DOHH2 (cell line): ENCODE measurements around the gene CCDC30.

ENCODE experiments used
- H3F3A ChIP-seq: fragments of 200-600 bp; sonication (generic), shearing (Covaris generic); 2 replicates; pipeline ENCODE4 v1.6.0; 2016; ENCODE audit warnings: antibody characterized with exemption, mild to moderate bottlenecking; ENCODE audit not compliant: control insufficient read depth, insufficient read depth
- H3K27ac ChIP-seq: fragments of 200-600 bp; sonication (generic); 2 replicates; pipeline ENCODE4 v1.5.1; 2014; ENCODE audit warnings: low read depth, mild to moderate bottlenecking, low read length, moderate library complexity
- H3K27me3 ChIP-seq: fragments of 200-600 bp; sonication (generic); 2 replicates; pipeline ENCODE4 v1.6.1; 2014; ENCODE audit warnings: mild to moderate bottlenecking, low read length, mixed read lengths; ENCODE audit not compliant: control insufficient read depth
- H3K36me3 ChIP-seq: fragments of 200-600 bp; sonication (generic); 2 replicates; pipeline ENCODE4 v1.6.1; 2014; ENCODE audit warnings: mild to moderate bottlenecking, low read length, moderate library complexity, mixed read lengths; ENCODE audit not compliant: control insufficient read depth
- H3K4me1 ChIP-seq: fragments of 200-600 bp; sonication (generic); 2 replicates; pipeline ENCODE4 v1.6.1; 2014; ENCODE audit warnings: mild to moderate bottlenecking, low read length, mixed read lengths; ENCODE audit not compliant: control insufficient read depth
- H3K4me2 ChIP-seq: fragments of 200-600 bp; sonication (generic); 2 replicates; pipeline ENCODE4 v1.6.0; 2014; ENCODE audit warnings: mild to moderate bottlenecking, low read length, moderate library complexity
- H3K4me3 ChIP-seq: fragments of 200-600 bp; sonication (generic); 2 replicates; pipeline ENCODE4 v1.5.1; 2014; ENCODE audit warnings: mild to moderate bottlenecking, low read length, mixed read lengths
- H3K79me2 ChIP-seq: fragments of 200-600 bp; sonication (generic); 2 replicates; pipeline ENCODE4 v1.6.1; 2014; ENCODE audit warnings: mild to moderate bottlenecking, low read length, mixed read lengths; ENCODE audit not compliant: control insufficient read depth
- H3K9me2 ChIP-seq: fragments of 200-600 bp; sonication (generic); replicated peaks from 2 replicates; pipeline ENCODE4 v1.6.1; 2014; ENCODE audit warnings: mild to moderate bottlenecking, low read length, mixed read lengths; ENCODE audit not compliant: control insufficient read depth
- H3K9me3 ChIP-seq: fragments of 200-600 bp; sonication (generic); 2 replicates; pipeline ENCODE4 v1.6.1; 2014; ENCODE audit warnings: antibody characterized with exemption, low read length, mixed read lengths; ENCODE audit not compliant: control insufficient read depth, insufficient read depth
- H4K20me1 ChIP-seq: fragments of 200-600 bp; sonication (generic); 2 replicates; pipeline ENCODE4 v1.6.0; 2014; ENCODE audit warnings: low read depth, mild to moderate bottlenecking, antibody characterized with exemption, low read length, moderate library complexity; ENCODE audit not compliant: control insufficient read depth, insufficient read depth
- EZH2phosphoT487 ChIP-seq: fragments of 200-600 bp; sonication (generic); IDR thresholded peaks from 2 replicates; pipeline ENCODE4 v1.6.1; 2017; ENCODE audit warnings: borderline replicate concordance, mild to moderate bottlenecking, antibody characterized with exemption, low read length, moderate library complexity, mixed read lengths
- TF ChIP-seq, protein P1 (sequence below): fragments of 200-600 bp; sonication (generic); IDR thresholded peaks from one replicate; pipeline ENCODE4 v1.5.1; 2014; ENCODE audit warnings: antibody characterized with exemption, mild to moderate bottlenecking, low read depth, low read length; ENCODE audit not compliant: poor library complexity, severe bottlenecking

Gene CCDC30

DNA sequence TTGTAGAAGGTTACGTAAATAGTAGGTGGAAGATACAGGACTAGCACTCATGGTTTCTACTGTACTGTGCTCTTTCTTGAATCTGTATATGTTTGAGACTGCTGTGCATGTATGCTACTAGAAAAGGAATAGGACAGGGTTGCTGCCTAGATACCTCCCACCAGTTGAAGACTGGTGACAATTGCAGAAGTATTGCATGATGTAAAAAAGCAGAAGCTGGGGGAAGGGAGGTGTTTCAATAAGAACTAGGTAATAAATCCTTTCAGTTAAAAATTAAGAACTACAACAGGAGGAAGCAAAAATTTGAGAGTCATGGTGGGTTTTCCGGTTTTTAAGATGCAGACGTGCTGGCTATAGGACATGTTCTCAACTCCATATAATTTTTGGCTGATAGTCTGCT lies 88.1 kb downstream of the CCDC30 start:
- H3K4me2 ChIP-seq, result no peak overlapping the region
- no peaks in the 10 kb centered on the region for H3K9me2 ChIP-seq
- H3F3A ChIP-seq, result no peaks in the 10 kb centered on the region
- peaks cover 10% of the 10 kb centered on the region for H3K27me3 ChIP-seq
- TF ChIP-seq, protein P1, sequence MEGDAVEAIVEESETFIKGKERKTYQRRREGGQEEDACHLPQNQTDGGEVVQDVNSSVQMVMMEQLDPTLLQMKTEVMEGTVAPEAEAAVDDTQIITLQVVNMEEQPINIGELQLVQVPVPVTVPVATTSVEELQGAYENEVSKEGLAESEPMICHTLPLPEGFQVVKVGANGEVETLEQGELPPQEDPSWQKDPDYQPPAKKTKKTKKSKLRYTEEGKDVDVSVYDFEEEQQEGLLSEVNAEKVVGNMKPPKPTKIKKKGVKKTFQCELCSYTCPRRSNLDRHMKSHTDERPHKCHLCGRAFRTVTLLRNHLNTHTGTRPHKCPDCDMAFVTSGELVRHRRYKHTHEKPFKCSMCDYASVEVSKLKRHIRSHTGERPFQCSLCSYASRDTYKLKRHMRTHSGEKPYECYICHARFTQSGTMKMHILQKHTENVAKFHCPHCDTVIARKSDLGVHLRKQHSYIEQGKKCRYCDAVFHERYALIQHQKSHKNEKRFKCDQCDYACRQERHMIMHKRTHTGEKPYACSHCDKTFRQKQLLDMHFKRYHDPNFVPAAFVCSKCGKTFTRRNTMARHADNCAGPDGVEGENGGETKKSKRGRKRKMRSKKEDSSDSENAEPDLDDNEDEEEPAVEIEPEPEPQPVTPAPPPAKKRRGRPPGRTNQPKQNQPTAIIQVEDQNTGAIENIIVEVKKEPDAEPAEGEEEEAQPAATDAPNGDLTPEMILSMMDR, result no peak
- TF ChIP-seq EZH2phosphoT487, result no peak
- H4K20me1 ChIP-seq, result no peaks in the 10 kb centered on the region
- H3K4me1 ChIP-seq, result no peaks in the 10 kb centered on the region
- no peak overlapping the region for H3K4me3 ChIP-seq
- H3K79me2 ChIP-seq, result no peaks in the 10 kb centered on the region
- no peak overlapping the region for H3K27ac ChIP-seq
- no peaks in the 10 kb centered on the region for H3K9me3 ChIP-seq
- no peaks in the 10 kb centered on the region for H3K36me3 ChIP-seq

DNA sequence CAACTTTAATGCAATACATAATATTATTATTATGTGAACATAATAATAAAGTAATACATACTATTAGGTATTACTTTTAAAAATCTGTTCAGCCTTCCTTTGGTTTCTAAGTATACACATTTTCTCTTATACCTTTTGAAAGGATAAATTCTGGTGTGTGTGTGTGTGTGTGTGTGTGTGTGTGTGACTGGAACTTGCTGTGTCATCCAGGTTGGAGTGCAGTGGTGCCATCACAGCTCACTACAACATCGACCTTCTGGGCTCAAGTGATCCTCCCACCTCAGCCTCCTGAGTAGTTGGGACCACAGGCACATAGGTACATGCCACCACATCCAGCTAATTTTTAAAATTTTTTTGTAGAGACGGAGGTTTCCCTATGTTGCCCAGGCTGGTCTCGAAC lies 88.5 kb downstream of the CCDC30 start:
- H3K79me2 ChIP-seq, result no peaks in the 10 kb centered on the region
- no peaks in the 10 kb centered on the region for H3K36me3 ChIP-seq
- no peaks in the 10 kb centered on the region for H3K4me1 ChIP-seq
- no peak overlapping the region for H3K27ac ChIP-seq
- H3K9me2 ChIP-seq, result no peaks in the 10 kb centered on the region
- TF ChIP-seq EZH2phosphoT487, result no peak
- TF ChIP-seq, protein P1, result no peak
- H3K27me3 ChIP-seq, result peaks cover 10% of the 10 kb centered on the region
- H3F3A ChIP-seq, result no peaks in the 10 kb centered on the region
- H3K4me3 ChIP-seq, result no peak overlapping the region
- no peaks in the 10 kb centered on the region for H3K9me3 ChIP-seq
- no peaks in the 10 kb centered on the region for H4K20me1 ChIP-seq
- H3K4me2 ChIP-seq, result no peak overlapping the region

DNA sequence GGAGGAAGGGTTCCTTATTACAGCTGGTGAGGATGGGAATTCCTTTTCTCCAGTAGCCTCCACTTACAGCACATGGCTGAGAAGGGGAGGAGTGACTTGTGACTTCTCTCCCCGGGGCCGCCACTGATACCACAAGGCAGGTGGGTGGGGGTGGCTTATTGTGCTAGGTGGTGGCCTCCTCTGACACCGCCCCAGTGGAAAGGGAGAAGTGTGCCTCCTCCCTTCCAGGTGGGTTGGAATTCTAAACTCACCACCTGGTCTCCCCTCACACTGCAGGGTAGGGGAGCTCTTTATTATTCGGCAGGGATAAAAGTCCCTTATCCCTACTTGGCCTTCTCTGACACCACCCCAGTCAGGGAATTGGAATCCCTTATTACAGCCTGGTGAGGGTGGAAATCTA lies 89.5 kb downstream of the CCDC30 start:
- Histone ChIP-seq H3K9me2 (no peaks in the 10 kb centered on the region), H3K36me3 (no peaks in the 10 kb centered on the region), H3K27me3 (peaks cover 10% of the 10 kb centered on the region), H3F3A (no peaks in the 10 kb centered on the region), H3K27ac (no peak overlapping the region), H3K4me3 (no peak overlapping the region), H4K20me1 (no peaks in the 10 kb centered on the region), H3K4me2 (no peak overlapping the region), H3K4me1 (no peaks in the 10 kb centered on the region), H3K79me2 (no peaks in the 10 kb centered on the region), H3K9me3 (no peaks in the 10 kb centered on the region)
- no peak for TF ChIP-seq EZH2phosphoT487
- TF ChIP-seq, protein P1, result no peak
